ENCODE results near the gene MLYCD.
"Not testable (repeated sequence)": the region's sequence is repeated elsewhere in the genome, so short reads cannot be mapped to it uniquely, and the experiment has no call there.

Gene MLYCD

GRCh38 chr16:83949724-83950001 lies 50.7 kb downstream of the MLYCD start:
- Histone ChIP-seq H3K36me3 (replicated peaks) (no peaks in the 10 kb centered on the region), H3K4me3 (ENCODE audit: low read depth, low read length) (no peak overlapping the region), H3K27ac (no peak overlapping the region), H3K27me3 (replicated peaks) (no peaks in the 10 kb centered on the region)
- no peak for DNase-seq
- in situ Hi-C loops (cut with HindIII; ENCODE audit: low pct_ligation_motif_present, low sequenced_read_pairs) = no loop called here
- TF ChIP-seq CTCF (IDR thresholded peaks at IDR 0.05; ENCODE audit: low read depth, low read length, missing control alignments) = no peak

GRCh38 chr16:83950862-83951399 lies 52.0 kb downstream of the MLYCD start:
- H3K27ac ChIP-seq; DNase-seq; in situ Hi-C loops (cut with HindIII; ENCODE audit: low pct_ligation_motif_present, low sequenced_read_pairs); H3K27me3 ChIP-seq (replicated peaks); H3K4me3 ChIP-seq (ENCODE audit: low read depth, low read length); H3K36me3 ChIP-seq (replicated peaks): not testable (repeated sequence)

GRCh38 chr16:83951544-83951943 lies 52.6 kb downstream of the MLYCD start:
- H3K27me3 ChIP-seq (replicated peaks) = no peaks in the 10 kb centered on the region
- H3K27ac ChIP-seq = no peak overlapping the region
- in situ Hi-C loops (cut with HindIII; ENCODE audit: low pct_ligation_motif_present, low sequenced_read_pairs) = no loop called here
- TF ChIP-seq CTCF (IDR thresholded peaks at IDR 0.05; ENCODE audit: low read depth, low read length, missing control alignments) = no peak
- no peak overlapping the region for H3K4me3 ChIP-seq (ENCODE audit: low read depth, low read length)
- no peak for DNase-seq
- H3K36me3 ChIP-seq (replicated peaks) = no peaks in the 10 kb centered on the region

GRCh38 chr16:83952587-83952939 lies 53.6 kb downstream of the MLYCD start:
- Histone ChIP-seq H3K27me3 (replicated peaks) (no peaks in the 10 kb centered on the region), H3K36me3 (replicated peaks) (no peaks in the 10 kb centered on the region), H3K4me3 (ENCODE audit: low read depth, low read length) (peak overlapping the region; percentile 15), H3K27ac (peak overlapping the region; percentile 69)
- TF ChIP-seq CTCF (IDR thresholded peaks at IDR 0.05; ENCODE audit: low read depth, low read length, missing control alignments) = no peak
- in situ Hi-C loops (cut with HindIII; ENCODE audit: low pct_ligation_motif_present, low sequenced_read_pairs) = no loop called here
- no peak for DNase-seq

- peak within 1 kb of the TSS; percentile 66 for H3K4me3 ChIP-seq (ENCODE audit: low read depth, low read length)
- TF ChIP-seq CTCF (IDR thresholded peaks at IDR 0.05; ENCODE audit: low read depth, low read length, missing control alignments) = no peak
Measured at GRCh38 chr16:83952940-83953795, 54.3 kb downstream of the MLYCD start, which contains the start of gene OSGIN1. Gene OSGIN1 (plus strand): TSS chr16:83953240. CDS start chr16:83957672, 4,432 bp downstream.

GRCh38 chr16:83953796-83954576 lies 55.1 kb downstream of the MLYCD start:
- in situ Hi-C loops (cut with HindIII; ENCODE audit: low pct_ligation_motif_present, low sequenced_read_pairs) = no loop called here
- H3K27me3 ChIP-seq (replicated peaks) = no peaks in the 10 kb centered on the region

More at GRCh38 chr16:83952940-83953795, 54.3 kb downstream of the MLYCD start, which contains the start of gene OSGIN1:
- in situ Hi-C loops (cut with HindIII; ENCODE audit: low pct_ligation_motif_present, low sequenced_read_pairs) = no loop called here
- H3K36me3 ChIP-seq (replicated peaks) = no peaks in the 10 kb centered on the region
- peak; percentile 91 for DNase-seq
- peak within 1 kb of the TSS; percentile 69 for H3K27ac ChIP-seq
- H3K27me3 ChIP-seq (replicated peaks) = no peaks in the 10 kb centered on the region

More at GRCh38 chr16:83953796-83954576, 55.1 kb downstream of the MLYCD start:
- DNase-seq = peak; percentile 20
- peak overlapping the region; percentile 66 for H3K4me3 ChIP-seq (ENCODE audit: low read depth, low read length)
- no peaks in the 10 kb centered on the region for H3K36me3 ChIP-seq (replicated peaks)
- H3K27ac ChIP-seq = peak overlapping the region; percentile 69
- TF ChIP-seq CTCF (IDR thresholded peaks at IDR 0.05; ENCODE audit: low read depth, low read length, missing control alignments) = peak; percentile 80
